Activated CD8-positive, alpha-beta T cell treated with anti-CD3 and anti-CD28 coated beads for 36 hours (primary cell): ENCODE results near the gene ZNF506. TPM values are rescaled to one million over a fixed set of nuclear protein-coding genes. Genes with fewer than 3 reads are reported as not detected.
"Not testable (repeated sequence)": the region's sequence is repeated elsewhere in the genome, so short reads cannot be mapped to it uniquely, and the experiment has no call there.

Source experiments
- ATAC-seq: fragments of 200-7000 bp; cut with Tn5 transposase; one replicate; pipeline ENCODE4 v1.10.0; 2021; ENCODE audit warnings: mild to moderate bottlenecking, moderate library complexity
- CTCF ChIA-PET: fragments of 350-600 bp; sonication (Branson Sonifier 250); formaldehyde crosslinking; loops from one replicate; lab custom pipeline; 2021; ENCODE audit warnings: antibody characterized with exemption; lab: Charles Lee
- POLR2A ChIA-PET: fragments of 350-600 bp; sonication (Branson Sonifier 250); formaldehyde crosslinking; loops from one replicate; lab custom pipeline; 2021; ENCODE audit warnings: antibody characterized with exemption; lab: Charles Lee
- DNase-seq: peaks from one replicate; pipeline ENCODE4 v3.0.0-alpha.2; 2020
- H3K27ac Mint-ChIP-seq: one replicate; pipeline ENCODE4 v1.8.0; 2021; ENCODE audit warnings: mild to moderate bottlenecking, mixed read lengths
- H3K27me3 Mint-ChIP-seq: one replicate; pipeline ENCODE4 v1.8.0; 2021; ENCODE audit warnings: mixed read lengths
- H3K36me3 Mint-ChIP-seq: one replicate; pipeline ENCODE4 v1.8.0; 2021; ENCODE audit warnings: low read depth, mixed read lengths
- H3K4me1 Mint-ChIP-seq: one replicate; pipeline ENCODE4 v1.8.0; 2021; ENCODE audit warnings: low read depth, mixed read lengths
- H3K4me3 Mint-ChIP-seq: one replicate; pipeline ENCODE4 v1.8.0; 2021; ENCODE audit warnings: mild to moderate bottlenecking, moderate library complexity, mixed read lengths
- H3K9me3 Mint-ChIP-seq: one replicate; pipeline ENCODE4 v1.8.0; 2021; ENCODE audit warnings: mixed read lengths
- CTCF ChIP-seq: fragments of 200-600 bp; IDR thresholded peaks from one replicate; pipeline ENCODE4 v1.8.0; 2022; ENCODE audit warnings: antibody characterized with exemption, mild to moderate bottlenecking
- intact Hi-C: fragments of 100-400 bp; cut with micrococcal nuclease; formaldehyde crosslinking; loops from one replicate; pipeline ENCODE4 v1.10.0; 2022
- total RNA-seq, 2 experiments: library from RNA; stranded (reverse); gene quantifications; one replicate each; pipeline ENCODE4 v1.2.3, GENCODE V29; 2021

Gene ZNF506
- total RNA-seq, 2 experiments from 2014 or later, result 45.5 to 48.7 TPM

DNA sequence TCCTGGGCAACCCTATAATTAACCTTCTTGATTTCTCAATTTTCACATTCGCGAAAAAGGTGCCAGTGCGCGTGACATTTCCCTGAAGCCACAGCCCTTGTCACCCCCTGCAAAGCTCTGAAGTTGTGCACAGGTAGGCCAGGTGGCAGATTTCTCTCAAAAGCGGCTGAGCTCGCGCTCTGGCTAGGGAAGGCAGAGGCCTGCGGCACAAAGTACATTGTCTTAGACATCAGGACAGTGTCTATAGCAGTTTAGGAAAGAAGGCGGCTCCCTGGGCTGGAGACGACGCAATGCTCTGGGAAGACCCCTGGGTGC, 45.7 kb downstream of the ZNF506 start:
- POLR2A ChIA-PET, result interaction anchor here (0.6 to 3.8 kb wide), 12 partner anchors 9 to 222 kb away, joined by 3 to 18 read pairs (median 4); partner anchors contain the start of genes ZNF14, ZNF506 and ZNF93
- intact Hi-C loops, result loop anchor here (2.0 kb wide), 1 partner anchor 41 kb away; no protein-coding TSS in a partner anchor
- Mint-ChIP-seq H3K27me3 (no peaks in the 10 kb centered on the region), H3K36me3 (peaks cover 43% of the 10 kb centered on the region), H3K4me1 (peaks cover 51% of the 10 kb centered on the region), H3K9me3 (peaks cover 15% of the 10 kb centered on the region), H3K4me3 (peak overlapping the region; percentile 97), H3K27ac (peak overlapping the region; percentile 94)
- CTCF ChIA-PET, result interaction anchor here (0.8 to 1.8 kb wide), 13 partner anchors 11 to 243 kb away, joined by 3 to 5 read pairs (median 4); partner anchors contain the start of genes ZNF14, ZNF253 and ZNF506
- DNase-seq (no peak), ATAC-seq (peak; percentile 17)
- no peak for TF ChIP-seq CTCF

DNA sequence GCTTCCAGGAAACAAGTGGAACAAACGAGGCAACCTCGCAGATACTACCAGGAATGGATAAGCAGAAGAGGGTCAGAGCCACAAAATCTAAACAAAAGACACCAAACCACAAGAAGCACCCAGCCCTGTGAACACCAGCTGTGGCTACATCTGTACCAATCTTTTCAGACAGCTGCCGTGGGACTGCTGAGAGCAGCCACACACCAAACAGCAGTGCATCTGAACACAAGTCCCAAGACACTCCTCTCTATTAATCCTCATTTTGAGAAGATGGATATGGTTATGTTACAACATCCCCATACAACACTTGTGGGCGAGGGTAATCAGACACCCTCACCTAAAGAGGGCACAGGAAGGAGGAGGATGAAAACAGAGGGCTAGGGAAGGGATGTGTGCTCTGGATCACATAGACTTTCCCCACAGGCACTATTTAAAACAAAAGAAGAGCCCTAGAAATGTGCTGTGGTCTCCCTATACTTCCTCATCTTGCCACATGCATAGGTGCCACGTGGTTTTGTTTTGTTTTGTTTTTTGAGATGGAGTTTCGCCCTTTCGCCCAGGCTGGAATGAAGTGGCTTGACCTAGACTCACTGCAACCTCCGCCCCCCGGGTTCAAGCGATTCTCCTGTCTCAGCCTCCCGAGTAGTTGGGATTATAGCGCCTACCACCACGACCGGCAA, 47.1 kb downstream of the ZNF506 start:
- ATAC-seq (no peak), DNase-seq (no peak)
- H3K9me3 Mint-ChIP-seq, result peaks cover 12% of the 10 kb centered on the region
- intact Hi-C loops, result no loop called here
- peaks cover 48% of the 10 kb centered on the region for H3K4me1 Mint-ChIP-seq
- ChIA-PET POLR2A (interaction anchor here (0.7 to 3.8 kb wide), 4 partner anchors 9 to 127 kb away, joined by 3 to 18 read pairs (median 4); partner anchors contain the start of gene ZNF506), CTCF (no interaction called here)
- TF ChIP-seq CTCF, result no peak
- H3K36me3 Mint-ChIP-seq, result peaks cover 32% of the 10 kb centered on the region
- no peaks in the 10 kb centered on the region for H3K27me3 Mint-ChIP-seq
- H3K27ac Mint-ChIP-seq, result peak overlapping the region; percentile 42
- H3K4me3 Mint-ChIP-seq, result peak overlapping the region; percentile 97

DNA sequence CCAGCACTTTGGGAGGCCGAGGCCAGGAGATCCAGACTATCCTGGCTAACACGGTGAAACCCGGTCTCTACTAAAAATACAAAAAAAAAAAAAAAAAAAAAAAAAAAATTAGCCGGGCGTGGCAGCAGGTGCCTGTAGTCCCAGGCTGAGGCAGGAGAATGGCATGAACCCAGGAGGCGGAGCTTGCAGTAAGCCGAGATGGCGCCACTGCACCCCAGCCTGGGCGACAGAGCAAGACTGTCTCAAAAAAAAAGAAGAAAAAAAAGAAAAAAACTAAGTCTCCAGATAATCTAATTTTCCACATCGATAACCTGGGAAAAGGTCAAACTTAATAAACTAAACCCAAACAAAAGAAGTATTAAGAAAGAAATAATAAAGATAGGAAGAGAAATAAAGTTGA, 49.6 kb downstream of the ZNF506 start:
- H3K27me3 Mint-ChIP-seq, DNase-seq, intact Hi-C loops, H3K9me3 Mint-ChIP-seq, H3K4me3 Mint-ChIP-seq, CTCF ChIA-PET, ATAC-seq, H3K27ac Mint-ChIP-seq, H3K36me3 Mint-ChIP-seq: not testable (repeated sequence)
- peaks cover 24% of the 10 kb centered on the region for H3K4me1 Mint-ChIP-seq
- POLR2A ChIA-PET, result interaction anchor here (0.8 kb wide), 1 partner anchor 20 kb away, joined by 5 read pairs; no protein-coding TSS in a partner anchor

- H3K27ac Mint-ChIP-seq, H3K9me3 Mint-ChIP-seq, CTCF ChIA-PET: not testable (repeated sequence)
These were observed 51.6 kb downstream of the ZNF506 start for GRCh38 chr19:19769971-19770370.

GRCh38 chr19:19758164-19758563, 63.4 kb downstream of the ZNF506 start:
- Mint-ChIP-seq H3K36me3 (peaks cover 3% of the 10 kb centered on the region), H3K4me1 (no peaks in the 10 kb centered on the region), H3K9me3 (no peaks in the 10 kb centered on the region), H3K27me3 (no peaks in the 10 kb centered on the region), H3K4me3 (no peak overlapping the region), H3K27ac (no peak overlapping the region)
- no peak for ATAC-seq
- intact Hi-C loops, result no loop called here
- no peak for TF ChIP-seq CTCF
- CTCF ChIA-PET, result interaction anchor here (1.0 kb wide), 2 partner anchors 18 to 109 kb away, joined by 3 to 4 read pairs; no protein-coding TSS in a partner anchor
- no peak for DNase-seq
- POLR2A ChIA-PET, result no interaction called here

More at GRCh38 chr19:19769971-19770370, 51.6 kb downstream of the ZNF506 start:
- intact Hi-C loops, H3K27me3 Mint-ChIP-seq, H3K36me3 Mint-ChIP-seq, POLR2A ChIA-PET, H3K4me3 Mint-ChIP-seq, DNase-seq, ATAC-seq: not testable (repeated sequence)
- peaks cover 16% of the 10 kb centered on the region for H3K4me1 Mint-ChIP-seq

GRCh38 chr19:19752760-19753403, 68.7 kb downstream of the ZNF506 start:
- no peaks in the 10 kb centered on the region for H3K27me3 Mint-ChIP-seq
- DNase-seq (no peak), ATAC-seq (no peak)
- ChIA-PET POLR2A (no interaction called here), CTCF (no interaction called here)
- H3K4me3 Mint-ChIP-seq, result no peak overlapping the region
- no peak for TF ChIP-seq CTCF
- intact Hi-C loops, result no loop called here
- no peaks in the 10 kb centered on the region for H3K4me1 Mint-ChIP-seq
- no peaks in the 10 kb centered on the region for H3K9me3 Mint-ChIP-seq
- H3K36me3 Mint-ChIP-seq, result no peaks in the 10 kb centered on the region
- no peak overlapping the region for H3K27ac Mint-ChIP-seq
